PC-3 (cell line): ENCODE results near the gene GNB3. TPM values are rescaled to one million over a fixed set of nuclear protein-coding genes. Genes with fewer than 3 reads are reported as not detected.

Experiments used
- ATAC-seq: fragments of 200-7000 bp; cut with Tn5 transposase; 2 replicates; pipeline ENCODE4 v1.9.1; 2020; ENCODE audit warnings: mild to moderate bottlenecking, moderate library complexity
- BruUV-seq: library from RNA; stranded (reverse); fragments of 400-500 nt; replicated peaks from 2 replicates; lab custom pipeline; 2021; lab: Mats Ljungman, UMichigan
- CTCF ChIA-PET: fragments of 300-600 bp; sonication (Branson Sonifier 250); formaldehyde crosslinking; loops from one replicate; lab custom pipeline; 2022; ENCODE audit warnings: antibody characterized with exemption; lab: Charles Lee
- POLR2A ChIA-PET: fragments of 300-600 bp; sonication (Branson Sonifier 250); formaldehyde crosslinking; loops from one replicate; lab custom pipeline; 2022; ENCODE audit warnings: antibody characterized with exemption; ENCODE audit not compliant: unreplicated experiment; lab: Charles Lee
- DNase-seq: peaks from one replicate; pipeline ENCODE4 v3.0.0-alpha.2; 2015
- H2AFZ ChIP-seq: fragments of 300-600 bp; sonication (generic); 2 replicates; pipeline ENCODE4 v1.6.0; 2016; ENCODE audit warnings: antibody characterized with exemption, low read length
- H3F3A ChIP-seq: fragments of 300-600 bp; sonication (generic); one replicate; pipeline ENCODE4 v1.6.0; 2017; ENCODE audit warnings: antibody characterized with exemption, low read length, control low read depth, mild to moderate bottlenecking; ENCODE audit not compliant: unreplicated experiment
- H3K27ac ChIP-seq: fragments of 300-600 bp; sonication (generic); 2 replicates; pipeline ENCODE4 v1.5.1; 2016; ENCODE audit warnings: mild to moderate bottlenecking, low read length
- H3K27me3 ChIP-seq: fragments of 300-600 bp; sonication (generic); 2 replicates; pipeline ENCODE4 v1.6.1; 2016; ENCODE audit warnings: low read length, mixed read lengths
- H3K36me3 ChIP-seq: fragments of 300-600 bp; sonication (generic); 2 replicates; pipeline ENCODE4 v1.6.1; 2016; ENCODE audit warnings: low read depth, mixed run types, low read length, mixed read lengths
- H3K4me1 ChIP-seq: fragments of 300-600 bp; sonication (generic); 2 replicates; pipeline ENCODE4 v1.5.1; 2016; ENCODE audit warnings: low read length; ENCODE audit not compliant: insufficient read depth
- H3K4me2 ChIP-seq: fragments of 300-600 bp; sonication (generic); 2 replicates; pipeline ENCODE4 v1.6.0; 2016; ENCODE audit warnings: low read length
- H3K4me3 ChIP-seq: fragments of 300-600 bp; sonication (generic); 2 replicates; pipeline ENCODE4 v1.5.1; 2016; ENCODE audit warnings: mild to moderate bottlenecking, low read length, mixed read lengths
- H3K79me2 ChIP-seq: fragments of 300-600 bp; sonication (generic); 2 replicates; pipeline ENCODE4 v1.6.1; 2017; ENCODE audit warnings: low read length, mixed read lengths
- H3K9ac ChIP-seq: fragments of 300-600 bp; sonication (generic); 2 replicates; pipeline ENCODE4 v1.6.0; 2016; ENCODE audit warnings: mild to moderate bottlenecking, low read length
- H3K9me2 ChIP-seq: fragments of 300-600 bp; sonication (generic); replicated peaks from 2 replicates; pipeline ENCODE4 v1.6.1; 2016; ENCODE audit warnings: mixed run types, low read length, mixed read lengths
- H3K9me3 ChIP-seq: fragments of 300-600 bp; sonication (generic); 2 replicates; pipeline ENCODE4 v1.6.1; 2016; ENCODE audit warnings: low read length, mixed read lengths
- H4K20me1 ChIP-seq: fragments of 300-600 bp; sonication (generic); 2 replicates; pipeline ENCODE4 v1.6.1; 2016; ENCODE audit warnings: low read length, mixed read lengths
- CTCF ChIP-seq: fragments of 300-600 bp; sonication (generic); conservative IDR thresholded peaks from 2 replicates; pipeline ENCODE4 v1.5.1; 2017; ENCODE audit warnings: antibody characterized with exemption, low read depth, mild to moderate bottlenecking, low read length
- EZH2 ChIP-seq: fragments of 300-600 bp; sonication (generic); IDR thresholded peaks from one replicate; pipeline ENCODE4 v1.6.1; 2017; ENCODE audit warnings: antibody characterized with exemption, mild to moderate bottlenecking, low read length; ENCODE audit not compliant: unreplicated experiment
- EZH2phosphoT487 ChIP-seq: fragments of 300-600 bp; sonication (generic); IDR thresholded peaks from 2 replicates; pipeline ENCODE4 v1.6.1; 2018; ENCODE audit warnings: mild to moderate bottlenecking, antibody characterized with exemption, low read length, borderline replicate concordance
- intact Hi-C: fragments of 100-400 bp; cut with micrococcal nuclease; formaldehyde crosslinking; loops from 2 replicates; pipeline ENCODE4 v1.9.0; 2023
- total RNA-seq: library from RNA; depleted of rRNA; stranded (reverse); fragments of >200 nt; gene quantifications from 2 replicates; pipeline ENCODE4 v1.2.3, GENCODE V29; 2014

The GNB3 gene
- total RNA-seq, 1 experiment from 2014 or later: not detected

GRCh38 chr12:6838854-6839253 lies 1.9 kb upstream of the GNB3 start:
- no peaks in the 10 kb centered on the region for H3K9me3 ChIP-seq
- H2AFZ ChIP-seq: no peak overlapping the region
- H3K4me1 ChIP-seq: no peaks in the 10 kb centered on the region
- no peak overlapping the region for H3K9ac ChIP-seq
- DNase-seq (no peak), ATAC-seq (no peak)
- ChIA-PET POLR2A (no interaction called here), CTCF (no interaction called here)
- no TSS peak for BruUV-seq
- intact Hi-C loops: no loop called here
- H3K4me3 ChIP-seq: no peak overlapping the region
- no peak for TF ChIP-seq CTCF
- no peak for TF ChIP-seq EZH2
- no peak for TF ChIP-seq EZH2phosphoT487
- no peak overlapping the region for H3K4me2 ChIP-seq
- no peaks in the 10 kb centered on the region for H3K27me3 ChIP-seq
- no peak overlapping the region for H3K27ac ChIP-seq
- no peaks in the 10 kb centered on the region for H3K9me2 ChIP-seq
- no peaks in the 10 kb centered on the region for H3K36me3 ChIP-seq
- H4K20me1 ChIP-seq: no peaks in the 10 kb centered on the region
- no peaks in the 10 kb centered on the region for H3K79me2 ChIP-seq
- no peaks in the 10 kb centered on the region for H3F3A ChIP-seq

DNA sequence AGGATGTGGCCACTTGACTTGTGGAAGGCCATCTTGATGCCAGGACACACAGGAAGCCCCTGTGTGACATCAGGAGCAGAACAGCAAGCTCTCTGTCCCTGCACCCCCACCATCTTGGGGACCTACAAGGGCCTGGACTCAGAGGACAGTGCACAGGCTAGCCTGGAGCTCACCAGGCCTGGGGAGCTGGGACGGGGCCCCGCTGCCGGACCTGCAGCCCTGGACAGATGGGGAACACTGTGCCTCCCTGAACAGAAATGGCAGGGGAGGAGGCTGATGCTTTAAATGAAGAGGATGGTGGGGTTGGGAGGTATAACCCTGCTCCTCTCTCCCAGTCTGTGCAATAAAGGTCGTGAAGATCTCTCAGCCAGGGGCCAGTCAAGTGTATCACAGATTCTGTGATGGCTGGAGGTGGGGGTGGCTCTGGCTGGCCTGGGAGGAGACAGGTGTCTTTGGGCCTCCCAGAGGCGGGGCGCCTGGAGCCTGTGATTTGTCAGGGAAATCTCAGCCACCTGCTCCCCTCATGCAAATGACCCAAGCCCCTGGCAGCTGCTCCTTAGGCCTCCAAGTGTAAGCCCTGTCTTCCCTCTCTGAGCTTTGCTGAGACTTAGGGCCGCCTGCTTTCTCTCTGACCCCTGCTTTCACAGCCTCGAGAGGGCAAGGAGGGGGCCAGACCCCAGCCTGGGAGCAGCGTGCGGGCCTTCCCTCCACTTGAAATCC lies 1.1 kb upstream of the GNB3 start:
- POLR2A ChIA-PET: no interaction called here
- Histone ChIP-seq H3K9me3 (no peaks in the 10 kb centered on the region), H3K4me1 (no peaks in the 10 kb centered on the region), H3F3A (no peaks in the 10 kb centered on the region), H3K27ac (no peak overlapping the region), H3K4me2 (no peak overlapping the region), H2AFZ (no peak overlapping the region), H3K27me3 (no peaks in the 10 kb centered on the region), H4K20me1 (no peaks in the 10 kb centered on the region), H3K79me2 (no peaks in the 10 kb centered on the region), H3K9me2 (no peaks in the 10 kb centered on the region), H3K4me3 (no peak overlapping the region), H3K36me3 (no peaks in the 10 kb centered on the region), H3K9ac (no peak overlapping the region)
- BruUV-seq: no TSS peak
- DNase-seq: no peak
- TF ChIP-seq CTCF (no peak), EZH2 (no peak), EZH2phosphoT487 (no peak)
- no peak for ATAC-seq
- CTCF ChIA-PET: no interaction called here
- intact Hi-C loops: no loop called here

GRCh38 chr12:6840330-6840729 lies 395 bp upstream of the GNB3 start:
- Histone ChIP-seq H3K79me2 (no peaks in the 10 kb centered on the region), H3K4me2 (no peak overlapping the region), H3K4me1 (no peaks in the 10 kb centered on the region), H3K36me3 (no peaks in the 10 kb centered on the region), H3K27me3 (no peaks in the 10 kb centered on the region), H4K20me1 (no peaks in the 10 kb centered on the region), H2AFZ (no peak overlapping the region), H3K9me2 (no peaks in the 10 kb centered on the region), H3K9me3 (no peaks in the 10 kb centered on the region), H3F3A (no peaks in the 10 kb centered on the region), H3K27ac (no peak overlapping the region), H3K9ac (no peak overlapping the region), H3K4me3 (no peak overlapping the region)
- BruUV-seq: no TSS peak
- TF ChIP-seq EZH2phosphoT487 (no peak), CTCF (no peak), EZH2 (no peak)
- ATAC-seq (no peak), DNase-seq (no peak)
- intact Hi-C loops: no loop called here
- ChIA-PET POLR2A (no interaction called here), CTCF (no interaction called here)
